Choroid plexus epithelial cell (primary cell): ENCODE data around the gene TBX1.

Experiments used
- DNase-seq: peaks from one replicate; pipeline ENCODE4 v3.0.0-alpha.2; 2010; ENCODE audit warnings: low read depth
- H3K4me3 ChIP-seq: 2 replicates; pipeline ENCODE4 v1.5.1; 2011; ENCODE audit warnings: low read depth, mild to moderate bottlenecking, control low read depth, low read length, moderate library complexity
- CTCF ChIP-seq: conservative IDR thresholded peaks from 2 replicates; pipeline ENCODE4 v1.5.1; 2011; ENCODE audit warnings: low read depth, mild to moderate bottlenecking, control low read depth, inconsistent platforms, low read length, moderate library complexity

Gene TBX1

GRCh38 chr22:19755145-19755710 lies 5.3 kb upstream of the TBX1 start:
- no peak for DNase-seq
- TF ChIP-seq CTCF = no peak
- no peak overlapping the region for H3K4me3 ChIP-seq

- DNase-seq = no peak
- H3K4me3 ChIP-seq = no peak overlapping the region
- TF ChIP-seq CTCF = no peak
Observed at GRCh38 chr22:19755722-19756287, 4.8 kb upstream of the TBX1 start.

DNA sequence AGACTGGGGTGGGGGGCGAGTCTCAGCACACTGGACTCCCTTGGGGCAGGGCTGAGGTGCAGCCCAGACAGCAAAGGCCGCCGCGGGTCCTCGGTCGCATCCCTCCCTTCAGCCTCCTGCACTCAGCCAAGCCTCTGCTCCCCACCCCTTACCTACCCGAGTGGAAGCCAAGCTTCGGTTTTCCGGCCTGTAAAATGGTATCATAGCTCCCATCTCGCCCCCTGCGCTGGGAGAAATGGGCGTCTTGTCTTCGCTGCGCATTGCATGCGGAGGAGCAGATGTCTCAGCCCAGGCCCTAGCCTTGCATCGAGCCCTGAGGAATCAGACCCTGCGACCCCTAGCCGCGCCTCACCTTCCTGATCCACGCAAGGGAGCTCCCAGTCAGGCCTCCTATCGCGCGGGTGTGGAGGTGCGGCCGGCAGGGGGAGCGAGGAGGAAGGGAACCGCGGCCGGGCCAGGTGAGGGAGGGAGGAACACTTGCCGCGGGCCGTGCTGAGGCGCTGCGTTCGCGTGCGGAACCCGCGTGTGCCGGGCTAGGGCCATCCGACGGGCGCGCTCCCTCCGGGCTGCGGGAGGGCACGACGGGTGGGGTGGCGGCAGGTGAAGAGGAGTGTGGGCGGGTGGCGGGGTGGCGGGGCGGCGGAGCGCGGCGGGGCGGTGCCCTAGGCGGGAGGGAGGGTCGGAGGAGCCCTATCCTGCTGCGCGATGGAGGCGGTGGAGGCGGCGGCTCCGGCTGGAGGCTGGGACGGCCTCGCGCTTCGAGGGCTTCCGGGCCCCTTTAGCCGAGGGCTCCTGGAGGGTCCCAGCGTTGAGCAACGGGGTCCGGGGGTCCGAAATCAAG lies 4.1 kb upstream of the TBX1 start:
- DNase-seq = peak; percentile 19
- no peak overlapping the region for H3K4me3 ChIP-seq
- TF ChIP-seq CTCF = peak; percentile 53

GRCh38 chr22:19757140-19757984 lies 3.2 kb upstream of the TBX1 start:
- TF ChIP-seq CTCF = no peak
- H3K4me3 ChIP-seq = no peak overlapping the region

GRCh38 chr22:19757985-19758895 lies 2.3 kb upstream of the TBX1 start:
- no peak for DNase-seq
- no peak for TF ChIP-seq CTCF
- no peak overlapping the region for H3K4me3 ChIP-seq

More at GRCh38 chr22:19757140-19757984, 3.2 kb upstream of the TBX1 start:
- no peak for DNase-seq

GRCh38 chr22:19758896-19759426 lies 1.6 kb upstream of the TBX1 start:
- H3K4me3 ChIP-seq = no peak overlapping the region
- TF ChIP-seq CTCF = no peak
- no peak for DNase-seq
